CD14-positive monocyte (primary cell): ENCODE measurements around the gene SLC22A5. TPM values are rescaled to one million over a fixed set of nuclear protein-coding genes. Genes with fewer than 3 reads are reported as not detected.
A peak's percentile ranks its signal among the peaks of the same experiment; 100 is the strongest.

Experiments
- DNase-seq, 3 donors: peaks; one replicate each; pipeline ENCODE4 v3.0.0-alpha.2; 2011 to 2022
- H2AFZ ChIP-seq: 2 replicates; pipeline ENCODE4 v1.6.0; 2012; ENCODE audit warnings: mild to moderate bottlenecking, low read depth, low read length, inconsistent platforms; ENCODE audit not compliant: insufficient read depth, poor library complexity, severe bottlenecking
- H3K27ac ChIP-seq, 2 donors: 1 replicate in 1 of 2; 2 replicates in 1 of 2; pipeline ENCODE4 v1.5.1; 2012 to 2013; ENCODE audit warnings: low read length in 2 of 2, control low read depth in 1 of 2, inconsistent platforms in 1 of 2, low read depth in 1 of 2, mild to moderate bottlenecking in 1 of 2
- H3K27me3 ChIP-seq, 2 donors: one replicate each; pipeline versions ENCODE4 v1.6.0 to v1.6.1; 2011 to 2013; ENCODE audit warnings: low read length in 2 of 2; ENCODE audit not compliant: control insufficient read depth in 2 of 2, insufficient read depth in 2 of 2
- H3K36me3 ChIP-seq, 2 donors: replicated peaks in 1 of 2; 1 replicate in 1 of 2; 2 replicates in 1 of 2; pipeline versions ENCODE4 v1.5.1 to v1.6.1; 2012 to 2013; ENCODE audit warnings: low read length in 2 of 2, control low read depth in 1 of 2, inconsistent platforms in 1 of 2, mild to moderate bottlenecking in 1 of 2; ENCODE audit not compliant: insufficient read depth in 2 of 2, control insufficient read depth in 1 of 2
- H3K4me1 ChIP-seq, 2 donors: 1 replicate in 1 of 2; 2 replicates in 1 of 2; pipeline versions ENCODE4 v1.5.1 to v1.6.1; 2012 to 2013; ENCODE audit warnings: low read length in 2 of 2, control low read depth in 1 of 2, inconsistent platforms in 1 of 2, mild to moderate bottlenecking in 1 of 2, moderate library complexity in 1 of 2; ENCODE audit not compliant: insufficient read depth in 2 of 2, control insufficient read depth in 1 of 2
- H3K4me2 ChIP-seq: replicated peaks from 2 replicates; pipeline ENCODE3; 2012; ENCODE audit warnings: low read length, moderate library complexity, mild to moderate bottlenecking; ENCODE audit not compliant: poor library complexity, severe bottlenecking; ENCODE audit errors: extremely low read depth
- H3K4me3 ChIP-seq, 3 experiments: fragments of 200-600 bp in 1 of 3; sonication (generic) in 1 of 3; replicated peaks in 1 of 3; 1 replicate in 2 of 3; 2 replicates in 1 of 3; pipeline ENCODE4 v1.5.1; 2011 to 2013; ENCODE audit warnings: low read length in 3 of 3, mild to moderate bottlenecking in 3 of 3, control low read depth in 2 of 3, low read depth in 2 of 3, inconsistent platforms in 1 of 3, moderate library complexity in 1 of 3
- H3K79me2 ChIP-seq: 2 replicates; pipeline ENCODE4 v1.6.0; 2012; ENCODE audit warnings: mild to moderate bottlenecking, control low read depth, inconsistent platforms, low read length, moderate library complexity; ENCODE audit not compliant: insufficient read depth
- H3K9ac ChIP-seq: 2 replicates; pipeline ENCODE4 v1.6.0; 2017; ENCODE audit warnings: low read length, mild to moderate bottlenecking; ENCODE audit not compliant: insufficient read depth, poor library complexity, severe bottlenecking
- H3K9me3 ChIP-seq, 2 donors: replicated peaks in 1 of 2; 1 replicate in 1 of 2; 2 replicates in 1 of 2; pipeline versions ENCODE4 v1.5.1 to v1.6.1; 2012 to 2013; ENCODE audit warnings: low read length in 2 of 2, control low read depth in 1 of 2; ENCODE audit not compliant: control insufficient read depth in 1 of 2, insufficient read depth in 1 of 2
- H4K20me1 ChIP-seq: 2 replicates; pipeline ENCODE4 v1.6.0; 2012; ENCODE audit warnings: mild to moderate bottlenecking, low read length, control low read depth, moderate library complexity; ENCODE audit not compliant: insufficient read depth
- H3K27ac Mint-ChIP-seq, 7 donors: one replicate each; pipeline ENCODE4 v1.8.0; 2020; ENCODE audit warnings: mild to moderate bottlenecking in 7 of 7, mixed read lengths in 7 of 7, moderate library complexity in 6 of 7, inconsistent platforms in 2 of 7
- H3K27me3 Mint-ChIP-seq, 3 donors: one replicate each; pipeline ENCODE4 v1.8.0; 2021 to 2022; ENCODE audit warnings: low read depth in 3 of 3, mild to moderate bottlenecking in 3 of 3, mixed read lengths in 3 of 3, moderate library complexity in 3 of 3, inconsistent platforms in 1 of 3
- H3K36me3 Mint-ChIP-seq, 2 donors: one replicate each; pipeline ENCODE4 v1.8.0; 2020; ENCODE audit warnings: mixed read lengths in 2 of 2, inconsistent platforms in 1 of 2, mild to moderate bottlenecking in 1 of 2
- H3K4me1 Mint-ChIP-seq: one replicate; pipeline ENCODE4 v1.8.0; 2020; ENCODE audit warnings: mild to moderate bottlenecking, mixed read lengths
- H3K4me3 Mint-ChIP-seq, 2 donors: one replicate each; pipeline ENCODE4 v1.8.0; 2020; ENCODE audit warnings: mild to moderate bottlenecking in 2 of 2, mixed read lengths in 2 of 2, moderate library complexity in 1 of 2
- H3K9me3 Mint-ChIP-seq, 7 donors: one replicate each; pipeline ENCODE4 v1.8.0; 2020 to 2022; ENCODE audit warnings: mixed read lengths in 7 of 7, mild to moderate bottlenecking in 6 of 7, moderate library complexity in 6 of 7, inconsistent platforms in 2 of 7
- CTCF ChIP-seq: fragments of 200-600 bp; IDR thresholded peaks from one replicate; pipeline ENCODE4 v1.8.0; 2022; ENCODE audit warnings: antibody characterized with exemption, mild to moderate bottlenecking
- WGBS: methylation state at CpG from one replicate; pipeline ENCODE4 v1.1.5; 2013; ENCODE audit warnings: missing lambda C conversion rate; ENCODE audit not compliant: insufficient coverage; 5-methylcytosine and 5-hydroxymethylcytosine counted together
- intact Hi-C, 2 donors: fragments of 100-400 bp; cut with micrococcal nuclease; formaldehyde crosslinking; loops; one replicate each; pipeline versions ENCODE4 v1.15.0 to v1.15.1; 2023
- polyA plus RNA-seq, 3 donors: library from polyadenylated mRNA; depleted of rRNA in 1 of 3; unstranded in 2 of 3; stranded (reverse) in 1 of 3; fragments of 300-500 nt in 2 of 3; fragments of >200 nt in 1 of 3; fragmentation: Illumina TruSeq in 2 of 3; gene quantifications; 1 replicate in 2 of 3; 2 replicates in 1 of 3; pipeline ENCODE4 v1.2.3, GENCODE V29; 2012 to 2021

SLC22A5 gene
- polyA plus RNA-seq, 3 donors, result 2.4 to 14.6 (median 3.5) TPM

- Histone ChIP-seq H2AFZ (no peak overlapping the region), H3K4me3 (no peak overlapping the region), H3K9me3 (no peaks in the 10 kb centered on the region), H3K27me3 (no peaks in the 10 kb centered on the region), H3K9ac (no peak overlapping the region), H4K20me1 (no peaks in the 10 kb centered on the region), H3K4me2 (no peak overlapping the region), H3K36me3 (no peaks in the 10 kb centered on the region), H3K79me2 (no peaks in the 10 kb centered on the region), H3K27ac (no peak overlapping the region), H3K4me1 (peaks cover 15 to 19% of the 10 kb centered on the region in 2 donors)
- Mint-ChIP-seq H3K36me3 (peaks cover 0 to 4% of the 10 kb centered on the region in 2 donors), H3K27me3 (no peaks in the 10 kb centered on the region), H3K9me3 (no peaks in the 10 kb centered on the region), H3K4me1 (peaks cover 20% of the 10 kb centered on the region), H3K27ac (no peak overlapping the region), H3K4me3 (no peak overlapping the region)
- no CpG with 5 or more reads among the region's 2 CpGs for WGBS
- TF ChIP-seq CTCF, result no peak
- DNase-seq, result no peak
- intact Hi-C loops, result loop anchor here in 1 of 2 donors (5.0 kb wide), 1 partner anchor 65 kb away; no protein-coding TSS in a partner anchor
These were observed 7.4 kb upstream of the SLC22A5 start for GRCh38 chr5:132362086-132362485.

DNA sequence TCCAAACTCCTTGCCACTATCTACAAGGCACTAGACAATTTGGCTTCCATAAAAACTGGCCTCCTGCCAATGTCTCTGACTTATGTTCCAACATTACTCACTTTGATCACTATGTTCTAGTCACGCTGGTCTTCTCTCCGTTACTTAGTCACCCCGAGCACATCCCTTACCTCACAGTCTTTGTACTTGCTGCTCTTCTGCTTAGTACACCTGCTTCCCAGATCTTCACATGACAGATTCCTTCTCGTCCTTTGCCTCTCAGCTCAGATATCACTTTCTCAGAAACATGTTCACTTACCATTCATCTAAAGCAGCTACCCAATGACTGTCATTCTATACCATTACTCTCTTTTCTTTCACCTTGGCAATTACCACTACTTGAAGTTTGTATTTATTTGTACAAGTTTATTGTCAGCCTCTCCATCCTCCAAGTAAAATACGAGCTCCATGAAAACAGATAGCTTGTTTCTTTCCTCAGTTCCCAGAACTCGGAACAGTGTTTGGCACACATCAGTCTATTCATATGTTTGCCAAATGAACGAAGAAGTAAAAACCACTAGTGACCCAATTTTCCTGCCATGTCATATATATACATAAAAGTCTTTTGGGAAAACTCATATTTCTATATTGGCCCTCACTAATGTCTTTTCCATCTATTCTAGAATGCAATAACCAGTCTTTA, 5.9 kb upstream of the SLC22A5 start:
- DNase-seq, result peak in 2 of 3 donors; percentile 47 to 62
- no peaks in the 10 kb centered on the region for H3K79me2 ChIP-seq
- peaks cover 20% of the 10 kb centered on the region for H3K4me1 Mint-ChIP-seq
- no peaks in the 10 kb centered on the region for H3K9me3 ChIP-seq
- H3K27ac ChIP-seq, result peak overlapping the region in 1 of 2 donors; percentile 85
- H3K4me3 ChIP-seq, result no peak overlapping the region
- H3K27ac Mint-ChIP-seq, result peak overlapping the region; percentile 58 to 96 (median 94)
- peaks cover 15 to 19% of the 10 kb centered on the region in 2 donors for H3K4me1 ChIP-seq
- no peak overlapping the region for H3K9ac ChIP-seq
- H2AFZ ChIP-seq, result no peak overlapping the region
- no peak overlapping the region for H3K4me3 Mint-ChIP-seq
- H3K27me3 Mint-ChIP-seq, result no peaks in the 10 kb centered on the region
- no peaks in the 10 kb centered on the region for H3K9me3 Mint-ChIP-seq
- no peak for TF ChIP-seq CTCF
- WGBS, result 93% methylated on average over 4 of the region's 7 CpGs
- no peak overlapping the region for H3K4me2 ChIP-seq
- no peaks in the 10 kb centered on the region for H3K36me3 ChIP-seq
- H4K20me1 ChIP-seq, result no peaks in the 10 kb centered on the region
- intact Hi-C loops, result loop anchor here in 1 of 2 donors (5.0 kb wide), 1 partner anchor 66 kb away; no protein-coding TSS in a partner anchor
- H3K36me3 Mint-ChIP-seq, result peaks cover 0 to 4% of the 10 kb centered on the region in 2 donors
- H3K27me3 ChIP-seq, result no peaks in the 10 kb centered on the region
